PC-9 (cell line): ENCODE measurements around the gene C9orf85.

Experiments
- CTCF ChIP-seq: fragments of 200-600 bp; sonication (generic); conservative IDR thresholded peaks from 2 replicates; pipeline ENCODE4 v1.6.1; 2017; ENCODE audit warnings: mixed run types, antibody characterized with exemption, mild to moderate bottlenecking, moderate library complexity
- EZH2 ChIP-seq: fragments of 200-600 bp; sonication (generic); IDR thresholded peaks from 2 replicates; pipeline ENCODE4 v1.8.0; 2017; ENCODE audit warnings: antibody characterized with exemption, low read depth

DNA sequence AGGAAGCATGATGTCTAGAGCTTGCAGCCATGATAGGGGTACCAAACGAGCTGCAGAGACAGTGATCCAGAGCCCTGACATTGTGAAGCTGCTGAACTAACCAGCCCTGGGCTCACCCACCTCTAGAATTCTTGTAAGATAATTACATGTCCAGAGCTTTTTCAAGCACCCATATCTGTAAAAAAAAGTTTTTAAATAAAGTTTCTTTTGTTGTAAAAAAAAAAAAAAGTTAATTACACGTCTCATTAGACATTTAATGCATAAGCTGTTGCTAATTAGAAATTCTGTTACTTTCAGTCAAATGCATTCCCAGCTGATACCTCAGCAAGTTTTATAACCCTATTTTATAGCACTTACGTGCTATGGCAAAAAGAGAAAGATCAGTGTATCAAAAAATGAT is 65.6 kb downstream of the C9orf85 start:
- TF ChIP-seq CTCF (no peak), EZH2 (no peak)
